Cerebellar cortex (tissue), 1 donor: ENCODE data around the gene KIF2C.
"Not testable (repeated sequence)": the region's sequence is repeated elsewhere in the genome, so short reads cannot be mapped to it uniquely, and the experiment has no call there.

Experiments
- DNase-seq: peaks from one replicate; pipeline ENCODE4 v3.0.0-alpha.2; 2015; ENCODE audit warnings: low spot score

The KIF2C gene

DNA sequence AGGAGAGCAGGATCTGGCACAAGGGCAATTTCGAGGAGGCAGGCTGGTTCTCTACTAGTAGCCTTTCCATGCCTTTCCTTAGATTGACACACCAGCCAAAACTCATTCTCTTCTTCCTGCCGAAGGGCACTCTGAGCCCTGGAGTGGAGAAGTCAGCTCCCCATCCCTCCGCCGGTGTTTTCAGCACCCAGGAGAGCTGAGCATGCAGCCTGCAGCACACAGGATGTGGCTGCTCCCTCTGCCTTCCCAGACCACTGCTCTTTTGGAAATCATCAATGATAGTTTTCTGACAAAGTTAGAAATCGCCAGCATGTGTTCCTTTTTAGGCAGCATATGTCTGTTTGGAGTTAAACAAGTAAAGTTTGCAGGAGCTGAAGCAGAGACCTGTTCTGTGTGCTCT lies 20.3 kb upstream of the KIF2C start:
- DNase-seq = no peak

DNA sequence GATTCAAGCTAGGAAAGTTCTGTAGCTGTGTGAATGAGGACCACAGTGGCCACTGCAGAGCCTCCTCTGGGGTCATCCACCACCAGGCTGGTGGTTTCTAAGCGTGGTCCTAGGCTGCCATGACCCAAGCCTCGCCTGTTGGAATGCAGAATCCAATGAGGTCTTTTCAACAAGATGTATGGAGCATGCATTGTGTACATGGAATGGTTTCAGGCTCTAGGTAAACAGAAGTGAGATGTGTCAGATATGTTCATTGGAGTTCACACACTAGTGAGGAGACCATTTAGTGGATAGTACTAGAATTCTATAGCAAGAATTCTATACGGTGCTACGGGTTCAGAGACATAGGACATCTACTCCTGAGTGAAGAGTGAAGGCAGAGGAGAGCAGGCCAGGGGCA lies 19.4 kb upstream of the KIF2C start:
- DNase-seq = no peak

DNA sequence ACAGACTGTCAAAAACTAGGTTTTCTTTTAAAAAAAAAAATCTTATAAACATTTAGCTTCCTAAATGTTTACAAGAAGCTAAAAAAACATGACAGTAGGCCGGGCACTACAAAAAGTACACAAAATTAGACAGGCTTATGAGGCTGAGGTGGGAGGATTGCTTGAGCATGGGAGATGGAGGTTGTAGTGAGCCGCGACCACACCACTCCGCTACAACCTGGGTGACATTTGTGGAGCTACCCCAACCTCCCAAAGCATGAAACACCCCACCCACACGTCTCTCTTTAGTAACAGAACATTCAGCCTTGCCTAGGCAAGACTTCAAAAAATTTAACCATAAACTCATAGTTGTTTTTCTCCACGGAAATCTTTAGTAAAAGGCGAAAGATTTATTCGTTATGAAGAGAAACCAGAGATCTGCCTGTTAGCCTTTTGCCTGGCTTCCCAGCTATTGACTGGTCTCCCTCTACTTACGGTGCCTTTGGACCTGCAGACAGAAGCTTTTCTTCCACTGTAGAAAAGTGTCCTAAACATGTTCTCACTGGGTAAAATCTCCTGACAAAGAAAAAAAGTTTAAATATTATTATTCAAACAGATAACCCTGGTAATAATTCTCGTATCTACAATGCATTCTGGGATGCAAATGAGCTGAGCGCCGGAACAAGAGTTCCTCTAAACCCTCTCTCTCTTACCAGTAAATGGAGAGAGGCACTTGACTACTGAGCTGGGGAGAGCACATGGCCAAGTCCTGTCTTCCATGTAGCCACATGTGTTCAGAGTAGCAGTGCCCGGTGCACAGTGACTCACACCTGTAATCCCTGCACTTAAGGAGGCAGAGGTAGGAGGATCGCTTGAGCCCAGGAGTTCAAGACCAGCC lies 17.9 kb upstream of the KIF2C start:
- peak; percentile 94 for DNase-seq

DNA sequence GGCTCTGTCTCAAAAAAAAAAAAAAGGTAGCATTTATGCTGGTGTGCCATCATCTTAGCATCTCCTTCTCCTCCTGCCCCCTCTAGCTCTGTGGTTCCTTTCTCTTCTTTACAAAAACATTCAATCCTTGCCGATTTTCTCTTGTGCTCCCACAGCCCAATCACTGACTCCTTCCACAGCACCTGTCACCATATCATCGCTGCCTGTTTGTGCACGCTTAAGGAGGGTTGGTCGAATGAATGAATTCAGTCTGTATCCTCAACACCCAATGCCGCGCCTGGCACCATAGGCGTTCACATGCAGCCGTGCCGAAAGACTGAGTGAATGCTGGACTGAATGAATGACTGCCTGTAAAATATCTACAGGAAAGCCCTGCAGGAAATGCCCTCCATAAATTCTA lies 16.6 kb upstream of the KIF2C start:
- no peak for DNase-seq

DNA sequence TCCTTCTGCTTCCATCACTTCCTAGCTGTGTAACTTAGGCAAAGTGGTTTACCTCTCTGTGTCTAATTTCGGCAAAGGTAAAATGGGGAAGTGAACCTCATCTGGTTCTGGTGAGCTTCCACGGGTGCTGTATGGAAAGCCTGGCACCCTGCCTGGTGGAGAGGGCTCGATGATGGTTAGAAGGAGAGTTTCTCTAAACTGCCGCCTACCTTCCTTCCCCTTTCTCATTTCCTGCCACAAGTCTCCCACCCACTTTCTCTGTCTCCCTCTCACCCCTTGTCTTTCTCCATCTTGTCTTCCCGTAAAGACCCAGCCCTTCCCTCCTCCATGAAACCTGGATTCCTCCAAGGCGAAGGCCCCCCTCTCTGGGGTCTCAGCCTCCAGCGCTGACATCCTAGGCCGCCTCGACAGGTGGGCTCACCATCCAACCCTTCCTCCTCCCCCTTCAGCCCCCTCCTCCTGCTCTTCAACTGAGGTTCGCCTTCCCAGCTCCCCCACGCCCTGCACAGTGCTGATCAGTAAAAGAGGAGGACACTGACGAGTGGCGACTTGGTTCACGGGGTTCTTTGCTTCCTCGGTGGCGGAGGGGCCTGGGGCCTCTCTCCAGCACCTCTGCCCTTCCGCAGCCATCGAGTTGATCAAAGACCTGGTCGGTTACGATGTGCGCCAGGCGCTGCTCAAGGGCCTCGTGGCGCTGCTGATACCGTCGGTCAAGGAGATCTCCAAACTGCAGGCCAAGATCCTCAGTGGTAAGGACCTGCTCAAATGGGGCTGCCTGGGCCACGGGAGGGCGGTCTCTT lies 15.9 kb upstream of the KIF2C start:
- no peak for DNase-seq

DNA sequence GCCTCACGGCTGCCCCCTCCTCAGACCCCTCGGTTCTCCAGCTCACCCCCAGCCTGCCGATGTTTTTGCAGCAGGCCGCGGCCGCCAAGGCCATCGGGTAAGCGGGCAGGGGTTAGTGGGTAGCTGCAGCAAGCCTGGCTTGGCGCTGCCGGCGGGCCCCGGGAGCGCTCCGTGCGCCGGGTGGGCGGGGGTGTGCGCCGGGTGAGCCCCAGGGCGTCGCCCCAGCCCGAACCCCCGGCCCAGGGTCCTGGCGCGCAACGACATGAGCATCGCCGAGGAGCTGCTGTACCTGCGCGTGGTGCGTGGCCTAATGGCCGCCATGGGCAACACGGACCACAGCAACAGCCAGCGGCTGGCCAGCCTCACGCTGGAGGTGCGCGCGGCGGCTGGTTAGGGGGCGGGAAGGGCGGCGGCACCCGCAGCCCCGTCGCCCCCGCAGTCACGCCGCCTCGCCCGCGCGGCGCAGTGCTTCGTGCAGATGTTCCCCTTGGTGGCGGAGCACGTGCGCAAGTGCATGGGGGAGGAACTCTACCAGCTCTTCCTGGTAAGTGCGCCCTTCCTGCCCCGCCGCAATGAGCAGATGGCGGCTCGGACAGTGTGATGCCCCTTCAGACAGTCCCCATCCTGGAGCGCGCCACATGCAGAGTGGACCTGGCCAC lies 15.2 kb upstream of the KIF2C start:
- DNase-seq = no peak

DNA sequence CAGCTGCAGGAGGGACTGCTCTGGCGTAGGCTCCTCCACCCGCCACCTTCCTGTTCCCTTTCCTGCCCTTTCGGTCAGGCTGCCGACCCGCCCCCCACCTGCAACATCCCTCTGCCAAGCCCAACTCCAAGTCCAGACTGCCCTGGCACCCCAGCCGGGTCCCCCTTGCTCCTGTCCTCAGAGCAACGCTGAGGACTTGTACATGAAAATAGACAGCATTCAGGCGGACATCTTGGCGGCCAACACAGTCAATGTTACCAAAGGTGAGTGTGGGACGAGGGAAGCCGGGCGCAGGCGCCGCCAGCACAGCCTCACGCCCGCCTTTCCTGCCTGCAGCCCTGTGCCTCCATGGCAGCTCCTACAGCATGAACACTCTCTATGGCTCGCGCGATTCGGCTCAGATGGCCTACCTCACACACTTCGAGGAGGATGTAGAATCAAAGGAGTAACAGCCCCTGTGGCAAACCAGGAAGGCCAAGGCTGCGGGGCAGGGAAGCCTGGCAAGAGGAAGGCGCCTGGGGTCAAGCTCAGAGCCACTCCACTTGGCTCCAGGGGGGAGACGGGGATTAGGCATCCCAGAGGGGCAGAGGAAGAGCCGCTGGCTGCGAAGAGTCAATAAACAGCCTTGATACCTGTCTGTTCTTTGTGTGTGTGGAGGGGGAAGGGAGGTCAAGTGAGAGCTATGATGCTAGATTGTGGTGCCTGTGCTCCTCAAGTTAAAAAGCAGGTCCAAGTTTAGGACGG lies 14.5 kb upstream of the KIF2C start:
- DNase-seq = no peak

DNA sequence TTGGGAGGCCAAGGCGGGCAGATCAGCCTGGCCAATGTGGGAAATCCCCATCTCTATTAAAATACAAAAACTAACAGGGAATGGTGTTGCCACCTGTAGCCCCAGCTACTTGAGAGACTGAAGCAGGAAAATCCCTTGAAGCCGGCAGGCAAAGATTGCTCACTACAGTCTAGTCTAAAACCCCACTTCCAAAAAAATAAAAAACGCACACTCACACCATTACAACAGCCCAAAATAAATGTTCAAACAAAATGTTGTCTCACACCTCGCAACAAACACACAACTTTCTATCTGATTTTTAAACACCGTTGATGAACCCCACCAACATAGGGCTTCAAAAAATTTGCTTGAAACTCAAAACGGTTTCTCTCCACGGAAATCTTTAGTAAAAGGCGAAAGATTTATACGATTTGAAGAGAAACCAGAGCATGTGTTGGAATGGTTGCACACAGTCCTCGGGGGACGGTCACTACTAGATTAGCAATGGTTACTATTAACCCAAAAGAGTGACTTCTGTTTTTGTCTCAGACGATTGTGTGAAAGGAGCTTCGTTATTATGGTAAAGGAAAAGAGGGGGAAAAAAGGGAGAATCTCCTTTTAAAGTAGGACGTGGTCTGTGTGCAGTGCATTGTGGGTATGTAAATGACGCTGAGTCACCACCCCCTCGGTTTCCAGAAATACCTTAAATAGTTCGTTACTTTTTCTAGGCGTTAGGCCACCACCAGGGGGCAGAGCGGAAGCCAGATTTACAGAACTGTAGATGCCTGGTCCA lies 8.7 kb upstream of the KIF2C start, which contains the start of gene RNU5D-1:
RNU5D-1 (minus strand) TSS at position 430 of the 772 bp plus-strand sequence.
- peak; percentile 96 for DNase-seq

DNA sequence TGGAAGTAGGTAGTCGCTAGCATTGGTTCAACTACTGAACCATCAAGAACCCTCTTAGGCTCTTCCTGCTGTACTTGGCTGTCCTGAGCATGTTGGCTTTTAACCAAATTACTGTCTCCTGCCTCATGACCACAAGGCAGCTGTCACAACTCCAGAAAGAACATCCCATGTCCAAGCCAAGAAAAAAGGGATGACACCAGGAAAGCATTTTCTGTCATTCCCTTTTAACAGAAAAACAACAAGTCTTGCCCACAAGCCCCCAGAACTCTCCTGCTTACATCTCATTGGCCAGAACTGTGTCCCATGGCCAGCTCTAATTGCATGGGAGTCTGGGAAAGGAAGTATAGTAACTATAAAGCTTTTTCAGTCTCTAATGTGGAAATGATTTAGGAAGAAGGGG lies 6.3 kb upstream of the KIF2C start:
- DNase-seq = peak; percentile 45

DNA sequence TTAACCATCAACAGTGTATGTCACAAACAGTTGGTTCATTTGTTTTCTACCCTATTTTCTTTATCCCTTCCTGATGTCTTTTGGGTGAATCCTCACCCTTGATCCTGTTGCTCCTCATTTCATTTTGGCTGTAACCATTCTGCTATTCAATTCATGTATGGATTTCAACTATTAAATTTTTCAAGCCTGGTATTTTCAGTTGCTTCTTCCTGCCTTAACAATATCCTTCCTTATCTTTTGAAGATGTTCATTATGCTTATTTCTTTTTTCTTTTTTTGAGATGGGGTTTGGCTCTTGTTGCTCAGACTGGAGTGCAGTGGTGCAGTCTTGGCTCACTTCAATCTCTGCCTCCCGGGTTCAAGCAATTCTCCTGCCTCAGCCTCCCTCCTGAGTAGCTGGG lies 5.9 kb upstream of the KIF2C start:
- DNase-seq = no peak

DNA sequence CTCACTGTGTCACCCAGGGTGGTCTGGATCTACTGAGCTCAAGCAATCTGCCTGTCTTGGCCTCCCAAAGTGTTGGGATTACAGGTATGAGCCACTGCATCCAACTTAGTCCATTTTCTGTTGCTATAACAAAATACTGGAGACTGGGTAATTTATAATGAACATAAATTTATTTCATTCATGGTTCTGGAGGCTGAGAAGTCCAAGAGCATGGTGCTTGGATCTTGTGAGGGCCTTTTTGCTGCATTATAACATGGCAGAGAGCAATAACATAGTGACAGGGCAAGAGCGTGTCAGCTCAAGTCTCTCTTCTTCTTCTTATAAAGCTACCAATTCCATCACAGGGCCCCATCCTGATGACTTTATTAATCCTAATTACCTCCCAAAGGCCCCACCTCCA lies 3.6 kb upstream of the KIF2C start:
- DNase-seq = no peak

DNA sequence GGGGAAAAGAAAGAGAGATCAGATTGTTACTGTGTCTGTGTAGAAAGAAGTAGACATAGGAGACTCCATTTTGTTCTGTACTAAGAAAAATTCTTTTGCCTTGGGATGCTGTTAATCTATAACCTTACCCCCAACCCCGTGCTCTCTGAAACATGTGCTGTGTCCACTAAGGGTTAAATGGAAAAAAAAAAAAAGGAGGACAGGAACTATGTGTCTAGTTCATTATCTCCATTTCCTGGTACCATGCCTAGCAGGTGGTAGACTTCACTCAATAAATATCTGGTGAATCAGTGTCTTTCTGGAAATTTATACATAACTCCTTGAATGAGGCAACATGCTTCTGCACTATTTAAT lies 707 bp upstream of the KIF2C start:
- not testable (repeated sequence) for DNase-seq

DNA sequence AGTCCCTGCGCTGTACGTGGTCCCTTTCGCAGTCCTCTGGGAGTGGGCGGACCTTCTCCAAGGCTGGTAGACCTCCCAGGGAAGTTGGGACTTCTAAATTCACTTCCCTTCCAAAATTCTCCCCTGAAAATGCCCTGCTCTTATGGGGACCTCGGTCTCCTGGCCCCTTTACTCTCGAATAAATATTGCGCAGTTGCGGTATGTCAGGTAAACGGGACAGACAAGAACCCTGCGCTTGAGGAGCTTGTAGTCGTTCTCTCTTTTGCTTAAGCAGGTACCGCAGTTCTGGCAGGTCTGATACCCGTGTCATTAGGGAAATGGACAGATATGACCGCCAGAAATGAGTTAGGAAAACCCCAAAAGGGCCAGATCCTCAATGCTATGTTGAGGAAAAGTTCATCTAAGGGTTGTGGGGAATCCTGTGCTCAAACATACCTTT lies 561 bp downstream of the KIF2C start:
- DNase-seq = no peak

DNA sequence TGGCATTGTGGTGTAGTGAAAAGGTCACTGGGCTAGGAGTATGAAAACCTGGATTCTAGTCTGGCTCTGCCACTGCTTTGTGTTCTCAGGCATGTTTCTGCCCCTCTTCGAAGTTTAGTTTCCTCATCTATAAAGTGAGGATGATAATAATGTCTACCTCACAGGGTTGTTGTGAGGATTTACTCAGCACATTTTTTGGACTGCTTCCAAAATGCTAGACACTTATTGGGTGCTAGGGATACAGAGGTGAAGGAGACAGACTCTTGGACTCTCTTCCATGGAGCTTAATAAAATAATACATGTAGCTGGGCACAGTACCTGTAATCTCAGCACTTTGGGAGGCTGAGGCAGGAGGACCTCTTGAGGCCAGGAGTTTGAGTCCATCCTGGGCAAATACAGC lies 3.6 kb downstream of the KIF2C start:
- no peak for DNase-seq

DNA sequence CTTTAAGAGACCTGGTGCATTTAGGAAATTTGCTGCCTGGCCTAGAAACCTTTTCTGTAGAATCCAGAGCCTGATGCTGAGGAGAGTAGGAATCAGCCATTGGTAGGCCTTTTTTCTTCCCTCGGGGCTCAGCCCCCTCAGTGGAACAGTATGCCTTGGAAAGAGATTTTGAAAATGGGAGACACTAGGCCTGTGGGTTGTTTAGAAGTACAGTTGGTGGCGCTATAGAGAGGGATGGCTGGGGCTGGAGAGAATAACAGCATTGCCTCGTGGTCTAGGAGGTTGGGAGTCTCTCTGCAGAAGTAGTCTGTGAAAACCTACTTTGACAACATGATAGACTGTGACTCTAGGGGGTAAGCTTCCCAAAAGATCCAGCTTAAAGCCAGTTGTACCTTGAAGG lies 8.2 kb downstream of the KIF2C start:
- no peak for DNase-seq

DNA sequence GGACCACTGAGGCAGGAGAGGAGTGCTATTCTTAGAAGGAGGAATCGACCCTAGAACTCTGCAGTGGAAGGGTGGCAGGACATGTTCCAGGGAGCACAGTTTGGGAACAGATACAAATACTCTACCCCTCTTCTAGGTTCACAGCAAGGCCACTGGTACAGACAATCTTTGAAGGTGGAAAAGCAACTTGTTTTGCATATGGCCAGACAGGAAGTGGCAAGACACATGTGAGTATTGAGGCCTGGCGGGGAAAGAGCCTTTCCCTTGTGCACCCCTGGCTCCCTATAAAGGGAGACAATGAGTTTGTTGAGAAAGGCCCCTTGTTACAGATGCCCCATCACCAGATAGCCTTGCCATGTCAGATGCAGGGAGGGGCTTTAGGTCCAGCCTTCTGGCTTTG lies 17.8 kb downstream of the KIF2C start:
- DNase-seq = no peak

DNA sequence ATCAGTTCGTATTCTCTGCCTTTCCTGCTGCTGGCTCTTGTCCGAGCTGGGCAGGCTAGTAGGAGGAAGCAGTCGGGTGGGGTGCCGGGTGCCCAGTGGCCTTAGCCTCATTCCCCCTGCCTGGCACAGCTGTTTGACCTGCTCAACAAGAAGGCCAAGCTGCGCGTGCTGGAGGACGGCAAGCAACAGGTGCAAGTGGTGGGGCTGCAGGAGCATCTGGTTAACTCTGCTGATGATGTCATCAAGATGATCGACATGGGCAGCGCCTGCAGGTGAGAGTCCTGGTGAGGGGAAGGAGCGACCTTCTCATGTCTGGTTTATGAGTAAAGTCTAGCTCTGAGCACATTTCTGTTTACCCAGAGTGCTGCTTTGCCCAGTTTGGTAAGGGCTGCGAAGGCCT lies 19.4 kb downstream of the KIF2C start:
- DNase-seq = no peak

DNA sequence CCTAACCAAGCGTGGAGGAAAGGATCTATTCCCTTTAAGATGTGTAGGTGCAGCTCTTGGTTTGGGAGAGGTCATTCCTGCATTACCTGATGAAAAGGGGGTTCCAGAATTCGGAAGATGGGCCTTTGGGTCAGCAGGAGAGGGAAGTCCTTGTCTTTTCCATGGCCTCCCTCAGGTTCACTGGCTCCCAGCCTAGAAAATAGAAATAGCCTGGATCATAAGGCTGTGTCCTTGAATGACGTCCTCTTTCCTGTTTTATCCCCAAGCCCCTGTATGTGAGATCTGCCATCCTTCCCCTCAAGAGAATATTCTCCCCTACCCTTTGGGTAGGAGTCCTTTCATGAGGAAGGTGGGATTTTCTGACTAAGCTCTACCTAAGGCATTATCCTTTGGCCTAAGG lies 21.2 kb downstream of the KIF2C start:
- DNase-seq = no peak

DNA sequence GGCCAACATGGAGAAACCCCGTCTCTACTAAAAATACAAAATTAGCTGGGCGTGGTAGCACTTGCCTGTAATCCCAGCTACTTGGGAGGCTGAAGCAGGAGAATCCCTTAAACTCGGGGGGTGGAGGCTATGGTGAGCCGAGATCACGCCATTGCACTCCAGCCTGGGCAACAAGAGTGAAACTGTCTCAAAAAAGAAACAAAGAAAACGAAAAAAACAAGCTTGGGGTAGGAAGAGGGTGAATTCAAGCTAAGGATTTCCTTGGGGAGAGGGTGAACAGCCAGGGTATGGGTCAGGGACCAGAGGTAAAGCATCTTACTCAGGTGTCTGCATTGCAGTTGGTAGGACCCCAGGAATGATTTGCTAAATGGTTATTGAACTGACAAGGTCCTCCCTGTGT lies 26.8 kb downstream of the KIF2C start:
- DNase-seq = not testable (repeated sequence)

DNA sequence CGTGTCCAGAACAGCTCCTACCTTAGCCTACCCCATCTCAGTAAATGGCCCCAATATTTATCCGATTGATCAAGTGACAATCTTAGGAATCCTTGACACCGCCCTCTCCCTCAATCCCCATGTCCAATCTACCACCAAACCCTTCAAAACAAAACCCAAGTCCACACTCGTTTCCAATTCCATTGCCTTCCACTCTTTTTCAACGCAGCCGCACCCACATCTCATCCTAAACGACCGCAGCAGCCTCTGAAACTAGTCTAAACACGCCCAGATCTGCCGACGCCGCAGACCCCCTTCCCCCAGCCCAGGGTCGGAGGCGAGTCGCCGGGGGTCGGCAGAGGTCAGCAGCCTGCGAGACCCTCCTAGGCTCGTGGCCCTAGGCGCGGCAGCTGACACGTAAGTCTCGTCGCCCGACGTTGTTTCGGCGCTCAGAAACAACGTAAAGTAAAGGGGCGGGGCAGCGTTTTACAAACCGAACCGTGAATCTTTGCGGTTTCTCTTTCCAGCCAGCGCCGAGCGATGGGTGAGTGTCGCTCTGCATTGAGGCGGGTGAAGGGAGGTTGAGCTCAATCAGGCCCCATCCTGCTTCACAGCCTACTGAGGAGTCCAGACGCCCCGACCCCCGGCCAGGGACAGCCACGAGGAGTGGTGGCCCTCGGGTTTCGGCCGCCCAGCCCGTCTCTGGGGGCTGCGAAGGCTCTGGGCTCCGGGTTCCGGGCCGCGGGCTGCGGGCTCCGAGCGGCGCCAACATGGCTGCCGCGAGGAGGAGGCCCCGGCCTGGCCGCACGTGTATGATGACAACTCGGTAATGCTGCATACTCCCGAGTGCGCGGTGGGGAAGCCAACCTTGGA lies 35.7 kb downstream of the KIF2C start, which contains the start of gene RPS8:
RPS8 (plus strand) TSS at position 463 of the 852 bp plus-strand sequence; CDS start at position 520, 57 bp downstream.
- peak; percentile 96 for DNase-seq
